HEK293 (cell line): ENCODE data around the gene EXD2.

ENCODE experiments used
- CTCF ChIA-PET: fragments of 350-600 bp; formaldehyde crosslinking; extraction: SDS; loops from one replicate; lab custom pipeline; 2021; ENCODE audit warnings: antibody characterized with exemption; lab: Yijun Ruan, JAX
- POLR2A ChIA-PET: fragments of 300-600 bp; formaldehyde crosslinking; extraction: SDS; loops from one replicate; lab custom pipeline; 2020; ENCODE audit warnings: antibody characterized with exemption, inconsistent platforms; lab: Yijun Ruan, JAX
- H3K27ac ChIP-seq: fragments of 200-500 bp; sonication (Bioruptor generic); 2 replicates; pipeline ENCODE4 v1.5.1; 2014; ENCODE audit warnings: low read depth, low read length, control low read depth, inconsistent platforms; ENCODE audit errors: extremely low read depth
- H3K36me3 ChIP-seq, 2 experiments: fragments of 200-500 bp in 1 of 2; sonication (Bioruptor generic) in 1 of 2; 1 replicate in 1 of 2; 2 replicates in 1 of 2; pipeline ENCODE4 v1.5.1; 2014 to 2017; ENCODE audit warnings: inconsistent platforms in 2 of 2, low read length in 2 of 2; ENCODE audit not compliant: control insufficient read depth in 2 of 2, insufficient read depth in 1 of 2
- H3K4me1 ChIP-seq: fragments of 200-500 bp; sonication (Bioruptor generic); 2 replicates; pipeline ENCODE4 v1.5.1; 2014; ENCODE audit warnings: mild to moderate bottlenecking, low read length, inconsistent platforms; ENCODE audit not compliant: control insufficient read depth, insufficient read depth
- H3K4me3 ChIP-seq: 2 replicates; pipeline ENCODE4 v1.5.1; 2011; ENCODE audit warnings: low read depth, mild to moderate bottlenecking, control low read depth, low read length, moderate library complexity
- H3K9me3 ChIP-seq: fragments of 200-500 bp; sonication (Bioruptor generic); 2 replicates; pipeline ENCODE4 v1.5.1; 2014; ENCODE audit warnings: low read depth, low read length, inconsistent platforms; ENCODE audit not compliant: control insufficient read depth, insufficient read depth
- CTCF ChIP-seq: fragments of 450-650 bp; formaldehyde crosslinking; IDR thresholded peaks from 2 replicates; pipeline ENCODE4 v1.5.1; 2016; ENCODE audit warnings: missing biosample characterization, missing genetic modification characterization
- ELK4 ChIP-seq: IDR thresholded peaks from 2 replicates; pipeline ENCODE4 v1.6.1; 2011; ENCODE audit warnings: mild to moderate bottlenecking, low read depth, low read length, borderline replicate concordance
- GLIS1 ChIP-seq: fragments of 450-650 bp; formaldehyde crosslinking; IDR thresholded peaks from 2 replicates; pipeline ENCODE4 v1.5.1; 2016; ENCODE audit warnings: missing biosample characterization, missing genetic modification characterization
- SALL2 ChIP-seq: fragments of 450-650 bp; formaldehyde crosslinking; IDR thresholded peaks from 2 replicates; pipeline ENCODE4 v1.5.0; 2017; ENCODE audit warnings: missing biosample characterization, mild to moderate bottlenecking, missing genetic modification characterization, borderline replicate concordance
- ZFP41 ChIP-seq: fragments of 450-650 bp; formaldehyde crosslinking; IDR thresholded peaks from 2 replicates; pipeline ENCODE4 v1.5.1; 2016; ENCODE audit warnings: missing biosample characterization, missing genetic modification characterization, borderline replicate concordance
- ZNF211 ChIP-seq: fragments of 450-650 bp; formaldehyde crosslinking; IDR thresholded peaks from 2 replicates; pipeline ENCODE4 v1.5.1; 2016; ENCODE audit warnings: low read depth, missing biosample characterization, missing genetic modification characterization
- ZNF302 ChIP-seq: fragments of 450-650 bp; formaldehyde crosslinking; IDR thresholded peaks from 2 replicates; pipeline ENCODE4 v1.5.1; 2016; ENCODE audit warnings: missing biosample characterization, missing genetic modification characterization, low read depth
- ZNF311 ChIP-seq: fragments of 450-650 bp; formaldehyde crosslinking; IDR thresholded peaks from 2 replicates; pipeline ENCODE4 v1.5.1; 2017; ENCODE audit warnings: missing biosample characterization, missing genetic modification characterization, borderline replicate concordance
- ZNF324 ChIP-seq: fragments of 450-650 bp; formaldehyde crosslinking; IDR thresholded peaks from 2 replicates; pipeline ENCODE4 v1.5.1; 2016; ENCODE audit warnings: missing biosample characterization, missing genetic modification characterization
- ZNF362 ChIP-seq: fragments of 450-650 bp; formaldehyde crosslinking; IDR thresholded peaks from 2 replicates; pipeline ENCODE4 v1.5.1; 2016; ENCODE audit warnings: missing biosample characterization, missing genetic modification characterization
- ZNF423 ChIP-seq: fragments of 450-650 bp; formaldehyde crosslinking; IDR thresholded peaks from 2 replicates; pipeline ENCODE4 v1.5.1; 2016; ENCODE audit warnings: missing biosample characterization, missing genetic modification characterization
- ZNF530 ChIP-seq: fragments of 450-650 bp; formaldehyde crosslinking; IDR thresholded peaks from 2 replicates; pipeline ENCODE4 v1.5.1; 2016; ENCODE audit warnings: low read depth, missing biosample characterization, missing genetic modification characterization
- ZNF549 ChIP-seq: fragments of 450-650 bp; IDR thresholded peaks from 2 replicates; pipeline ENCODE4 v1.5.1; 2018; ENCODE audit warnings: missing biosample characterization, missing genetic modification characterization, mild to moderate bottlenecking, inconsistent platforms, moderate library complexity
- ZNF571 ChIP-seq: fragments of 450-650 bp; formaldehyde crosslinking; IDR thresholded peaks from 2 replicates; pipeline ENCODE4 v1.5.0; 2017; ENCODE audit warnings: missing biosample characterization, missing genetic modification characterization
- ZNF585B ChIP-seq: fragments of 450-650 bp; formaldehyde crosslinking; IDR thresholded peaks from 2 replicates; pipeline ENCODE4 v1.5.1; 2016; ENCODE audit warnings: missing biosample characterization, missing genetic modification characterization
- ZNF621 ChIP-seq: fragments of 450-650 bp; formaldehyde crosslinking; IDR thresholded peaks from 2 replicates; pipeline ENCODE4 v1.5.1; 2017; ENCODE audit warnings: missing biosample characterization, missing genetic modification characterization
- ZNF677 ChIP-seq: fragments of 450-650 bp; IDR thresholded peaks from 2 replicates; pipeline ENCODE4 v1.5.0; 2018; ENCODE audit warnings: missing biosample characterization, mild to moderate bottlenecking, missing genetic modification characterization, moderate library complexity
- ZNF776 ChIP-seq: fragments of 450-650 bp; formaldehyde crosslinking; IDR thresholded peaks from 2 replicates; pipeline ENCODE4 v1.5.0; 2017; ENCODE audit warnings: missing biosample characterization, missing genetic modification characterization, borderline replicate concordance
- ZNF792 ChIP-seq: fragments of 450-650 bp; formaldehyde crosslinking; IDR thresholded peaks from 2 replicates; pipeline ENCODE4 v1.5.1; 2016; ENCODE audit warnings: missing biosample characterization, missing genetic modification characterization
- ZSCAN4 ChIP-seq: fragments of 450-650 bp; formaldehyde crosslinking; IDR thresholded peaks from 2 replicates; pipeline ENCODE4 v1.5.1; 2017; ENCODE audit warnings: missing biosample characterization, missing genetic modification characterization

The EXD2 gene

GRCh38 chr14:69268763-69269162, 77.5 kb downstream of the EXD2 start (continued):
- TF ChIP-seq ZNF677 (tag by site-specific recombination) = no peak
- TF ChIP-seq, all 188 proteins: peak for 0

- Histone ChIP-seq H3K4me3 (no peak overlapping the region), H3K9me3 (no peaks in the 10 kb centered on the region), H3K36me3 (peaks cover 5 to 6% of the 10 kb centered on the region in 2 experiments; a peak in 2 of 3 replicates), H3K27ac (no peak overlapping the region), H3K4me1 (no peaks in the 10 kb centered on the region)
- POLR2A ChIA-PET = no interaction called here
- CTCF ChIA-PET = no interaction called here
- TF ChIP-seq ZNF423 (tag by site-specific recombination) = no peak
- 0 out of 2 replicates have a peak, but pooled peaks have one; percentile 56 for TF ChIP-seq ZNF571 (tag by site-specific recombination)
- 0 out of 2 replicates have a peak, but pooled peaks have one; percentile 1 for TF ChIP-seq ZNF776 (tag by site-specific recombination)
These were observed 78.1 kb downstream of the EXD2 start for GRCh38 chr14:69269381-69269780.

- TF ChIP-seq ZNF324 (tag by site-specific recombination) (no peak), ZFP41 (no peak), ZNF549 (tag by site-specific recombination) (no peak), ELK4 (no peak), SALL2 (tag by site-specific recombination) (no peak), ZNF311 (no peak), ZSCAN4 (tag by site-specific recombination) (no peak), ZNF792 (tag by site-specific recombination) (no peak), ZNF211 (tag by site-specific recombination) (no peak), ZNF621 (no peak), ZNF302 (no peak), CTCF (tag by site-specific recombination) (no peak), GLIS1 (tag by site-specific recombination) (no peak), ZNF585B (tag by site-specific recombination) (no peak), ZNF530 (tag by site-specific recombination) (no peak), ZNF362 (no peak)
- no peak overlapping the region for H3K27ac ChIP-seq
- no peak overlapping the region for H3K4me3 ChIP-seq
- H3K36me3 ChIP-seq = peaks cover 5 to 6% of the 10 kb centered on the region in 2 experiments; a peak in 2 of 3 replicates
- CTCF ChIA-PET = no interaction called here
- POLR2A ChIA-PET = no interaction called here
- no peaks in the 10 kb centered on the region for H3K4me1 ChIP-seq
- no peaks in the 10 kb centered on the region for H3K9me3 ChIP-seq
These were observed 78.8 kb downstream of the EXD2 start for GRCh38 chr14:69270097-69270496.
